ENCODE measurements around the gene SIRPB2.

Gene SIRPB2

DNA sequence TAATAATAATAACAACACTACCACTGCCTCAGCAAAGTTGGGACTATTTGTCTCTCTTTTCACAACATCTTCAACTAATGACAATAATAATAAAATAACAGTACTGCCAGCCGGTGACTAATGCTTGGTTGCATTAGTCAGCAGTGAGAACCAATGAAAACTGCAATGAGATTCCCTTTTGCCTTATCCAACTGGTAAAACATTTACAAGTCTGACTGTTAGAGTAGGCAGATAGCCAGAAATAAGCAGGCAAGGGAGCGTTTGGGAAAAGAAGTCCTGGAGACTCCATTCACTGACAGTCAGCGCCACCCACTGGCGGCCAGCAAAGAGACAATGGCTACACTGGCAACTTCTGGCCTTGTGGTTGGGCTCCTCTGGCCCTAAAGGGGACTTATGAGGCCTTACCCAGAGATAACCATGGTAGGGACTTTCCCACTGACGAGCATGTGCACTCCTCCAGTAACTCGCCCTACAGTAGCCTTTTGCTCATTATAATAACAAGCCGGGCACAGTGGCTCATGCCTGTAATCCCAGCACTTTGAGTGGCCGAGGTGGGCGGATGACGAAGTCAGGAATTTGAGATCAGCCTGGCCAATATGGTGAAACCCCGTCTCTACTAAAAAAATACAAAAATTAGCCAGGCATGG, 21.2 kb downstream of the SIRPB2 start:
- peak; percentile 17 for DNase-seq

DNA sequence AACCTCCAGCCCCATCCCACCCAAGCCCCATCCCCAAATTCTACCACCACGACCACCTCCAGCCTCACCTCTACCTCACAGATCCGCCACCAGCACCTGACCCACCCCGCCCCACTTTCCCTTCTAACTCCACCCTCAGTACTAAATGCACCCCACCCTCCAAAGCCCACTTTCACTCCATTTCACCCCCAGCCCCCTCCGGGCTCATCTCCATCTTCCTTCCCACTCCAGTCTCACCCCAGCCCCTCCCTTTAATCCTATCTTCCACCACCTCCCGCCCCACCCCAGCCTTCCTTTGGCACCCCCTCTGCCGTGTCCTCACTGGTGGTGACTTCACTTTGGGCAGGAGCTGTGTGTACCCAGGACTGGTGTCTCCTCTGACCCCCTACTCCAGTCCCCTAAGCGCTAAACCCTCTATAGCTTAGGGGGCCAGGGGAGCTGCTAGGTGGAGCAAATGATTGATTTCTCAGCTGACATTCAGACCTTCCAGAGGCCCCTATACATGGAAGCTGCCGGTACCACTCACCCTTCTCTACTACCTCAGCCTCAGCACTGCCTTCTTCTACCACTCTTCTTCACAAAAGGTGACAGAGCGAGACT, 21.8 kb downstream of the SIRPB2 start:
- no peak for DNase-seq

DNA sequence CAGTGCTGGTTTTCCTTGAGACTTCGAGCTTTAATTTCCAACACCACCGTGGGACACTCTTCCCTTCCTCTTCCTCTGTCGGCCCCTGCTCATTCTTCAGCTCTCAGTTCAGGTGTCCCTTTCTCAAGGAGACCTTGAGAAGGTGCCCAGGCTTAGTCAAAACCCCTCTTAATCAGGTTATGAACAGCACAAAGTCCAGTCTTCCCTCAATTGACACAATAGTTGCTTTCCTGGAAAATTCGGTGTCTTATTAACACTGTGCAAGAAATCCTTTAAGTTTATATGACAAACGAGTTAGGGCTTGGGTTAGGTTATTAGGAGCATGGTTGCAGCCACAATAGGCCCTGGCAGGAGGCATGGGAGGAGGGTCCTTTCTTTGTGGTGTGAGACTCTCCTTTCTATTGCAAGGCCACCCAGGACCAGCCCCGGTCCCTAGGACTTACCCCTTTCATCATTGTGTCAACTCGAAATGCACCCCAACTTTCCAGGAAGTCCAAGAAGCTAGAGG, 23.0 kb downstream of the SIRPB2 start:
- DNase-seq, result no peak

DNA sequence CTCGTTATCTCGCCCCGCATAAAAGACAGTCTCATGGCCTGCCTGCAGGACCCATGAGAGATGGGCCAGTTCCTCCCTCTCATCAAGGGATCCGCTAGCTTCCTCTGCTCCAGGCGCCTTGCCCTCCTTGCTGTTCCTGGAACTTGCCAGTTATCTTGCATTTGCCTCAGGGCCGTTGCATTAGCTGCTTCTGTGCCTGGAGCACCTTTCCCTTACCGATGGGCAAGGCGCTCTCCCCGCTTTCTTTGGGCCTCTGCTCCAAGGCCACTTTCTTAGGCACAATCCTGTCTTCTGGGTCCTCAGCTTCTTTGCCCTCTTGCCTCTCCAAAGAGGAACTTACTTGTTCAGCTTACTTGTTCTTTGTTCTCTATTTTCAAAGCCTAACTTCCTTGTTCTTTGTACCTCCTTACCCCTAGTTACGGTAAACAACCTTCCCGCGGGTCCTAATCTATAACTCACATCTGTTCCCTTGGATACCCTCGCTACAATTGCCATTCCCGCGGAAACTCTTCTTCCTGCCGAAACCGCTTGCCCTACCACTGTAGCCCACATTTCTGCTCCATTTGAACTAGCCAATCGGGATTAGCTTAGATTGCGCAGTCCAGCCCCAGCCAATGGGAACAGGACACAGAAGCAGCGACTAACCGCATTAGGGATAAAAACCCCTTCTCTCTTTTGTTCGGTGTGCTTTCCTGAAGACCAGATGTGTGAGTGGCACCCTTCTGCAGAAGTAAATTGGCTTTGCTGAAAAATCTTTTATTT, 23.7 kb downstream of the SIRPB2 start:
- no peak for DNase-seq

DNA sequence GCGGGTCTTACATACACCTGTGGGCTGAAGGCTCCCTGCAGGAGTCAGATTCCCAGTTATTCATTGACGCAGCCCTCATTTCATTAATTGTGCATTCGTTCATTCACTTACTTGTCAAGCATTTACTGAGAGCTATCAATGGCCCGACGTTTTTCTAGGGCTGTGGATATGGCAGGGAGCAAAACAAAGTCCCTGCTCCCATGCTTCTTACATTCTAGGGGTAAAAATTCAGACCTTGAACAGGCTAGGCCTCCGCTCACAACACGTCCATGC, 24.2 kb downstream of the SIRPB2 start:
- DNase-seq, result no peak

DNA sequence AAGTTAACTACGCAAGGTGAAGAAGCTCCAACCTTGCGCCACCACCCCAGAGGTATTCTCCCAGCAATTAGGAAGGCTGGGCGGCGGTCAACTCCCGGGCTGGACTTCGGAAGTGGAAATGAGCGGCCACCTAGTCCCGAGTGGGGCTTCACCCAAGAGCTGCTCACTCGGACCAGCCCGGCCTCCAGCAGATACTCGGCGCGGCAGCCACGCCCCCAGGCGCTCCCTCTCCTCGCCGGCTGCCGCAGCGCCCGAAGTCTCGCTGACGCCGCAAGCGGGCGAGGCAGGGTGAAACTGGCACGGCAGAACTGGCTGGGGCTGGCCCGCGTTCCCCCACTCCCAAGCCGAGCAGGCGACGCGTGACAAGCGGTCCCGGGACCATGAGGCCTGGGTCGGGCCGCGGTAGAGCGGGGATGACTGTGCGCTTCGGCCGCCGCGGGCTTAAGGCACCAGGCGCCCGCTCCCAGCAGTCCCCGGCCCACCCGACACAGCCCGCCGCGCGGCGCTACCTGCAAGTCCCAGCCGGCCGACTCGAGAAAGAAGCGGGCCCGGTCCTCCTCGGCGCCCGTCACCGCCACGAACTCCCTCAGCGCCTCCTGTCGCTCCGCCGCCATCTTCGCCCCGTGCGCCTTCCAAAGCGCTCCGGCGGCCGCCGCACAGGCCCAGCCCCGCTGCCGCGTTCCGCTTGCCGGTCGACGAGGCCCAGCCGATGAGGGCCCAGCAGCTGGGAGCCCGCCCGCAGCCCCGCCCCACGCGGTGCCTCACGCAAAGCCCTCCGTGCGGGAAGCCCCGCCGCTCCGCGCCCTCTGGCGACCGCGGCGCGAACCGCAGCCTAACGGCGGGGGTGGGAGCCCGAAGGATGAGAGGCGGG, 24.8 kb downstream of the SIRPB2 start, which contains the start of gene NSFL1C:
TSS of gene NSFL1C (minus strand) at position 639 of the 871 bp plus-strand sequence. CDS start at position 614, 25 bp downstream.
- DNase-seq, result peak; percentile 70

DNA sequence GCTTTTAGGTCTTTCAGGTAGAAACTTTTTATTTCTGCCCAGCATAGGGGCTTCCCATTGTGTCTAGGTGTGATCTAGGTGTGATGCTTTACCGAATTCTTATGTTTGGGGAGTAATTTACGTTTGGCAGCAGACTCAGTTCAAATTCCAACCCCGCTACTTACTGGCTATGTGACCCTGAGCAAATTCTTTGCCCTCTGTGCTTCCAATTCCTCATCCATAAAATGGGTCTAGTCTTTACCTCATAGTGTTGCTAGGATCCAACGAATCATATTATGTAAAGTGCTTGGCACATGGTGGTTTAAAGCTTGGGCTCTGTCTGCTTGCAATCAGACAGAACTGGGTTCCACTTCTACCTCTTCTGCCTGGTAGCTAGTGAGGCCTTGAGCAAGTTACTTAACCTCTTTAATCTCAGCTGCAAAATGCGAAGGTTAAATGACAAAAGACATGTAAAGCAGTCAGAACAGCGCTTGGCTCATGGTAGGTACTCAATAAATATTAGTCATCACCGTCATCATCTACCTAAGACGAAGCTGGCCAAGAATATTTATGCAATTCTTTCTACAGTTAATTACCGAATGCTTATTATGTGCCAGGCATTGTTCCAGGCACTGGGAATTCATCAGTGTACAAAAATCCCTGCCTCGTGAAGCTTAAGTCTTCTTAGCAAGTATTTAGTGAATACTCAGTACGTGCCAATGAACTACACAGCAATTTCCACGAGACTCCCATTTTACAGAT, 25.6 kb downstream of the SIRPB2 start:
- no peak for DNase-seq

DNA sequence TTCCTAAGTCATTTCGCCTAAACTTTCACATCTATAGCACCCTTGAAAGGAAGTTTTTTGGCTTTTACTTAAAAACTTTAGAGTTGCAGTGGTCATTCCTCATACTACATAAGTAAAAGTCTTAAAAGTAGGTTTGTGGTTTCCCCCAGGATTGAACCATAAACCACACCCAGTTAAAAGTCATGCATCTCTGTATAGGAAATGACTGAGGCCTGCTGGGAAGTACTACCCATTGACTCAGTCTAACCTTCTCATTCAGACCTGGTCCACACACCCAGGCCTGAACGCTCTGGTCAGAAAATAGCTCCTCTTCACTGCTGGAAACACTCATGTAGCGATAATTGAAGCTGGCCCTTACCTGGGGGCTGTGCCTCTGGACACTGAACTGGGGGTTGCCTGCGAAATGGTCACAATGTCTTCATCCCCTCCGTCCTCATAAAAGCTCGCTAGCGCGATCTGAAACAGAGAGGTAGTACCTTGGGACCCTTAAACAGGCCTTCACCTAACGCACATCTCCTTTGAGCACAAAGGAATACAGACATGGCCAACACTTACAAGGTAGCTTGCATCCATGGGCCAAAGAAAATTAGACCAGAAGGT, 27.1 kb downstream of the SIRPB2 start:
- DNase-seq, result no peak

DNA sequence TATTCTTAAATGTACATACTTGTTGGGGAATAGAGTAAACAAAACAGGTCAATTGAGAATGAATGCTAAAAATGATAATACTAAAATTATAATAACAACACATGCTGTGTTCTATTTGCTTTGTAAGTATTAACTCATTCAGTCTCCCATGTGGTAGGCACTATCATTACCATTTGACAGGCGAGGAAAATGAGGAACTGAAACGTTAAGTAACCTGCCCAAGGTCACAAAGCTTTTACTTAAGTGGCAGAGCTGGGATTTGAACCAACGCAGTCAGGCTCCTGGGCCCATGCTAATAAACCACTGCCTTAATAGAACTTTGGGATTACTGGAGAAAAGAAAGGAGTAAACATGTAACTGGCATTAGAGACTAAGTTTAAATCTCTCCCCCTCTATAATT, 28.4 kb downstream of the SIRPB2 start:
- DNase-seq, result no peak

DNA sequence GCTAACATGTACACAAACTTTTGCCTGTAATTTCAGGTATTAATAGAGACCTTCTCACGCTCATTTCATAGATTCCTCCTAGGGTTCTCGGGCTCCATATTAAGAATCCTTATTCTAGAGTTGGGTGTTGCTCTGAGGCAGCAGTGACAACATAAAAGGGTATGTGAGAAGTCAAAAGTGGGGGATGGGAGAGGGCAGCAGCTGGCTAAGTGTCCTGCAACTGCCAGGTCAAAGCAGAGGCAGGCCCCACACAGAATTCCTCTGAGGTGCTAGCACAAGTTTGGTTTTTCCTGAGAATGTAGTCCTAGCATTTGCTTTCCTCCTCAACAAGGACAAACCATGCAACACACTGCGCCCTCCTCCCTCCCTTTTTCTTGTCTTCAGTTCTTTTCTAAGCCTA, 29.2 kb downstream of the SIRPB2 start:
- no peak for DNase-seq

DNA sequence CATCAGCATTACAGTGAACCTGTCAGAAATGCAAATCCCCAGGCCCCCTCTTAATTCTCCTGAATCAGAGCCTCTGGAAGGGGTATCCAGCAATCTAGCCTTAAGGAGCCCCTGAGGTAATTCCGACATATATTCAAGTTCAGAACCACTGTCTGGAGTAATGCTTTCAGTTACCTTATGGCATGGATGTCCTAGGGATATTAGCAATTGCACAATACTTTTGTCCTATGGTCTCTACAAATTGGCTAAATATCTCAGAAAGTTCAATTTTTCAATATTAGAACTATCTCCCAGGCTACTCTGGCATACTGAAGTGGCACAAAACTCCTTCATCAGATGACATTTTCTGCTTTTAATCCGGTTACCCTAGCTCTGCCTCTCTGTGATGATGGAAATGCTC, 30.9 kb downstream of the SIRPB2 start:
- no peak for DNase-seq

DNA sequence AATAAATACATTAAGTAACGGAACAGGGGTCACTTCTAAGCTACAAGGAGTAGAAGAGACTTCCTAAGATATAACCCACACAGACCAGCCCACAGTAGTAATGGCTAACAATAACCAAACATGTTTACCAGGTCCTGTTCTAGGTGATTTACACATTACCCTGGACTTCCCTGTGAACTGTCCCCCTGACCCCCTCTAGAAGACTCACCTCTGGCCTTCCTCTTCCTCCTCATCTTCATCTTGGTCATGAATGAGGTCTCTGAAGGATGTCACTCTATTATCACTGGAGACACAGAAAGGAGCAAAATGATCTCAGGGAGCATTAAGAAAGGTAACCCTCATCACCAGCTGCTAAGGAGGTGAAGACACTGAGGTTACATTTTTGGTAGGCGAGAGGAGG, 33.2 kb downstream of the SIRPB2 start:
- DNase-seq, result no peak

DNA sequence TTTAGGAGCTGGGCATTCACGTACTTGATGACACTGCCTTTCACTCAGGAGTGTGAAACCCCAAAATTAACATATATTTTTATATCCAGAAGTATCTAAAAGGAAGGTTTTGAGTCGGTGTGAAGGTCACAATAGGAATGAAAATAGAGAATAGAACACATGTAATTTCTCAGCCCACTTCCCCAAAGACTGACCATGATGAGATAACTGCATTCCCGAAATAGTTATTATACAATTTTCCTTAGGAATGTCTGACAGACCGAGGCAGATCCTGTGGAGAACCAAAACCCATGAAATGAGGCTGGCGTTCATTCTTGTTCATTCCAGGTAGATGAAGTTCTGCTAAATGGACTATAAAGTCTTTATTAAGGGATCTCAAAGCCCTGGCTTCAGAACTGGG, 34.9 kb downstream of the SIRPB2 start:
- no peak for DNase-seq

DNA sequence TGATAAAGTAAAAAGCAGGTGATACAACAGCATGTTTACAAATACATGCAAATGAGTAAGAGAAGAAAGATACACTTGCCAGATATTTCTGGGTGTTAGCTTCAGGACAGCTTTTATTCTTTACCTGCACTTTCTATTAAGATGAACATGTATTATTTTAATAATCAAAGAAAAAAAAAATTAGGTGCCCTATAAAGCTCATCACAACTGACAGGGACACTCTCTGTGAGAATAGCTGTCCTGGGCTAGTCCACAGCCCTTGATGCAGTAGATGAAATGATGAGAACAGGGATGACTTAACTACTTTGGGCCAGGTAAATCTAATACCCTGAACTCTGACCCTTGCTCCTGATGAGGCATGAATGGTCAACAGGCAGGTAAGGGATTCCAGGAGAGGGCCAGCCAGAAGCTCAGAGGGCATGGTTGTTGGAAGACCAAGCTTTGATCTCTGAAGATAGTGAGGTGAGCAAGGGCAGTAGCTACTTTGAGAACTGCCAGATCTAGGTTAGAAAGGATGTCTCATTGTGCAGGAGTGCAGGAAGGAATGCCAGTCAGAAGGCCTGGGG, 40.2 kb downstream of the SIRPB2 start:
- no peak for DNase-seq

DNA sequence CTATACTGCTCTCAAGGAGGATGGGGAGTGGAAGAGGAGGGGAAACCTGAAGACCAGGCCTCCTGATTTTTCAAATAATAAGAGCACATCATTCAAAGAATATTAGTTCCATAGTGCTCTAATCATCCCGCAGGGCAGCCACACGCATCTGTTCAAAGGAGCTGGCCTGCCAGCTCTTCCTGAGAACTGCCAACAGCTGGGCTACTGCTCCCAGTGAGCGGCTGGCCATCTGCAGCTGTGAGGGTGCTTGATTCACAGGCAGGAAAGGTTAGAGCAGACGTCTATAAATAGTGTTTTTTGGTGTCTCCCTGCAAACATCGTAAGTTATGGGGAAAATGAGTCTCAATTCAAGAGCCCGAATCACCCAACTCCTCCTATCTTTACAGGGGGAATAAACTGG, 41.9 kb downstream of the SIRPB2 start:
- no peak for DNase-seq

DNA sequence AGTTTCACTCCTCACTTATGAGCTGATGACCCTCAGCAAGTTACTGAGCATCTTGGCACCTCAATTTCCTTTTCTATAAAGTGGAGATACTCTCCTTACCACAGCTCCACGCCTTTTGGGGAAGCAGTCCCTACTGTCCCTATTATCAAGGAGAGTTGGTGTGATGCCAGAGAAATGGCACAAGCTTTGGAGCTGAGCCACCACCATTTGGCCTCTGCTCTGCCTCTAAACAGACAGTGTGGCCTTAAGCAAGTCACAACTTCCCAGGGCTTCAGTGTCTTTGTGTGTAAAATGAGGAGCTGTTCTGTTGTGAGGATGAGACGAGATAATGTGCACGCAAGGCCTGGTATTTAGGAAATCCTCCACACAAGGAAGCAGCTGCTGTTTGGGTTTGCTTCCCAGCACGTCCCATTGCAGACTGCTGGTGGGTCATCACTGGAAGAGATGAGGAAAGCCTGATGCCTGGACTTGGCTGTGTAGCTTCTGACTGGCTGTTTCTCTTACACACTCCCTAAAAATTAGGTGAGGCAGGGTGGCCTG, 43.1 kb downstream of the SIRPB2 start:
- no peak for DNase-seq

DNA sequence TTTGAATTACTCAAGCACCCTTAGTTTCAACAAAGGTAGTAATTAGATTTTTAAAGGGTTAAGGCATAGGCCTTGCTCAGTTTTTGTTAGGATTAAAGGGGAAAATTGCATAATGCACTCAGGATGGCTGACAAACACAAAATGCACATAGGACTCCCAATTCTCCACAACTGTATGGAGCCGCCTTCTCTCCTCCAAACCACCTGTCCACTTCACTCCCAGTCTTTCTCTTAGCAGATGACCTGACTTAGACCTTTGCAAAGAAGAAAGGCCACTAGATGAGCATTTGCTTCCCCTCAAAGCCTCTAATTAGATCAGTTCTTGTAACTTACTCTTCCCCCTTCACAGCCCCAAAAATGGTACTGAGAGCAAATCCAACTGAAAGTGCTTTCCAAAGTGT, 44.7 kb downstream of the SIRPB2 start:
- DNase-seq, result no peak

DNA sequence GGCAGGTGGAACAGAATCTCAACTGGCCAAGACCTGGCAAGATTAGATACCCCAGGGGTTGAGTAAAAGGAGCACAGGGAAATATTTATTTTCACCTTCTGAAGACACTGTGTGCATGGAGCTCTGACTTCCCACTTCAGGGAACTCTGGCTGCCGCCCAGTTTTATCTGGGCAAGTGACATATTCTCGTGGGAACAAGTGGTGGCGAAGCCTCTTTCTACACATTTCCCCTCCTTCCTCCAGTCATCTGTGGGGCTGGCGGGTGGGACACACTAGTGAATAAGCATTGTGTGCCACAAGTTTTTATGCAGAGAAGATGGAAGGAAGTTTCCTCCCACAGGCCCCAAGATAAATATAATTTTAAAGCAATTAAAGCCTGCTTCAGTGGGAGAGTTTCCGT, 48.1 kb downstream of the SIRPB2 start:
- no peak for DNase-seq

DNA sequence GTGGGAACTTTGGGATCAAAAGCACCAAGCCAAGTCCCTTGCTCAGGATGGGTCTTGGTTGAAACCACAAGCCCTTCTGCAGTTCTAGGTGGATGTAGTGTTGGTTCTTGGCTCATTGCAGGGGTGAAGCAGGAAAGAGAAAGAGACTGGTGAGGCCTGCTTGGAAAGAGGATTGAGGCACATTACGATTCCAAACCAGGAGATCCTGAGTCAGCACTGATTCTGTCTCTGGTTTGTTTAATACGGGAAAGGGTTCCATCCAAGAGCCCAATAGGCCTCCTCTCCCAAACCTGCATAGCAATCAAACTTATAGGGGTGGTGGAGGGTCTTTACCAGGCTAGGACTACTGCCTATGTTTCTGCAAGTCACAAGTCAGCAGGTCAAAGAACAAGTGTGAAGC, 48.9 kb downstream of the SIRPB2 start:
- DNase-seq, result no peak

DNA sequence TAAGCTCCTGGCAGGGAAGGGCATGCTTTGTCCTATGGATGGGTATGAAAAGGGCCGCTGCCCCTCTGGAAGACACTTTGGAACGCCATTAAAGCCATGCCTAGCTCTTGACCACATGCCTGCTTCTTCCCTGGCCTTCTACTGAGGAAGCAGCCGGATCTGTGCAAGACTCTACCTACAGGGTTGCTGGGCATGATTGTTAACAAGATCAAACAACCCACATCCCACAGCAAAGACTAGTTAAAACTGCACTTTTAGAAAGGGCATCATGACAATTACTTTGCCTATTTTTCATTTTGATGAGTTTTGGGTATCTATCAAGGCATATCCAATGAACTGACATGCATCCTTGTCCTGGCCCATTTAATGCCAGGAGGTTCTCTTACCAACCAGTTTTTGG, 50.1 kb downstream of the SIRPB2 start:
- no peak for DNase-seq

DNA sequence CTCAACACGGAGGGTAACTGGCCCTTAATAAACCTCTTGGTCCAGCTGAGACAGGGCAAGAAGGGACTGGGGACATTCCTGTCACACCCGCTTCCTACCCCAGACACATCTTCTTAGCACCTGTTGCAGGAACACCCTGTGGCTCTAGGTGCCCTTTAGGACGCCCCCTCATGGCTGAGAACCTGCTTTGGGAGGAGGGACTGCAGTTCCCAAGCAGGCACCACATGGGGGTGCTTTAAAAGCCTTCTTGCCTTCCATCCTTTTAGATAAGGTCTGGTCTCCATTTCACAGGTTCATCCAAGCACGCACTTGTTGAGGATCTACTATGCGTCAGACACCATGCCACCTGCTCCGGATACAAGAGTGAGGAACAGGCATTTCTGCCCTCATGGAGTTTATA, 51.2 kb downstream of the SIRPB2 start:
- no peak for DNase-seq

DNA sequence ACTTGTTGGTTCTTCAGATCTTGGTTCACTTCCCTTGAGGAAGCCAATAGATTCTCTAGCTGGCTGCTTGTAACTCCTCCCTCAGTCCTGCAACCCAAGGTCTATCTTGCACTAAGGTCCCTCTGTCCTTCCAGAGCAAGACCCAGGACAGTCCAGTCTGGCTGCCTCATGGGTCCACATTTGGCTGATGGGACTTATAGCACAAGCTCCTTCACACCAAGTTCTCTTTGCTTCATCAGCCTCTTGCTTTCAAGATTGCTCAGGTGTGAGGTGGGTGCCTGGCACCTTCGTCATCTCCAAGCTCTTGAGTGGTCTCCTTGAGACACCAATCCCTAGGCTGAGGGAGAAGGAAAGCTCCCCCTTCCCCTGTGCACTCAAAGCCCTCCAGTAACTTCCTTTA, 52.9 kb downstream of the SIRPB2 start:
- no peak for DNase-seq

Data from DMS79 (cell line).